Esophagus squamous epithelium (tissue), 4 donors: ENCODE data around the gene MRAS.

Source experiments
- POLR2A ChIP-seq, 4 donors: fragments of 450-650 bp; IDR thresholded peaks; one replicate each; pipeline ENCODE4 v1.6.1; 2017; ENCODE audit warnings: antibody characterized with exemption in 4 of 4, mild to moderate bottlenecking in 4 of 4, moderate library complexity in 3 of 4
- TF ChIP-seq, protein P1 (sequence below), 6 experiments: fragments of 450-650 bp in 4 of 6; fragments of 200-600 bp in 2 of 6; sonication (generic) in 2 of 6; IDR thresholded peaks; one replicate each; pipeline ENCODE4 v1.5.1; 2016 to 2019; ENCODE audit warnings: antibody characterized with exemption in 6 of 6, mild to moderate bottlenecking in 4 of 6, moderate library complexity in 4 of 6

GRCh38 chr3:138362538-138362937 is 14.2 kb downstream of the MRAS start:
- TF ChIP-seq, protein P1, sequence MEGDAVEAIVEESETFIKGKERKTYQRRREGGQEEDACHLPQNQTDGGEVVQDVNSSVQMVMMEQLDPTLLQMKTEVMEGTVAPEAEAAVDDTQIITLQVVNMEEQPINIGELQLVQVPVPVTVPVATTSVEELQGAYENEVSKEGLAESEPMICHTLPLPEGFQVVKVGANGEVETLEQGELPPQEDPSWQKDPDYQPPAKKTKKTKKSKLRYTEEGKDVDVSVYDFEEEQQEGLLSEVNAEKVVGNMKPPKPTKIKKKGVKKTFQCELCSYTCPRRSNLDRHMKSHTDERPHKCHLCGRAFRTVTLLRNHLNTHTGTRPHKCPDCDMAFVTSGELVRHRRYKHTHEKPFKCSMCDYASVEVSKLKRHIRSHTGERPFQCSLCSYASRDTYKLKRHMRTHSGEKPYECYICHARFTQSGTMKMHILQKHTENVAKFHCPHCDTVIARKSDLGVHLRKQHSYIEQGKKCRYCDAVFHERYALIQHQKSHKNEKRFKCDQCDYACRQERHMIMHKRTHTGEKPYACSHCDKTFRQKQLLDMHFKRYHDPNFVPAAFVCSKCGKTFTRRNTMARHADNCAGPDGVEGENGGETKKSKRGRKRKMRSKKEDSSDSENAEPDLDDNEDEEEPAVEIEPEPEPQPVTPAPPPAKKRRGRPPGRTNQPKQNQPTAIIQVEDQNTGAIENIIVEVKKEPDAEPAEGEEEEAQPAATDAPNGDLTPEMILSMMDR (IDR thresholded peaks at IDR 0.05), result no peak
- no peak for TF ChIP-seq POLR2A (IDR thresholded peaks at IDR 0.05)
